Mesothelial cell of epicardium (in vitro differentiated cells): ENCODE measurements around the gene WFDC9. TPM values are rescaled to one million over a fixed set of nuclear protein-coding genes. Genes with fewer than 3 reads are reported as not detected.
"Not testable (repeated sequence)": the region's sequence is repeated elsewhere in the genome, so short reads cannot be mapped to it uniquely, and the experiment has no call there.

ENCODE experiments used
- DNase-seq, 2 experiments: peaks; one replicate each; pipeline ENCODE4 v3.0.0; 2021; ENCODE audit warnings: low spot score in 2 of 2; ENCODE audit not compliant: unreplicated experiment in 2 of 2
- H3K27ac Mint-ChIP-seq: 2 replicates; pipeline ENCODE4 v1.8.0; 2021; ENCODE audit warnings: mixed read lengths
- H3K27me3 Mint-ChIP-seq: 2 replicates; pipeline ENCODE4 v1.8.0; 2021; ENCODE audit warnings: low read depth, mixed read lengths
- H3K36me3 Mint-ChIP-seq: 2 replicates; pipeline ENCODE4 v1.8.0; 2021; ENCODE audit warnings: mixed read lengths
- H3K4me1 Mint-ChIP-seq: 2 replicates; pipeline ENCODE4 v1.8.0; 2021; ENCODE audit warnings: mixed read lengths
- H3K4me3 Mint-ChIP-seq: 2 replicates; pipeline ENCODE4 v1.8.0; 2021; ENCODE audit warnings: mild to moderate bottlenecking, moderate library complexity, mixed read lengths
- H3K9me3 Mint-ChIP-seq: 2 replicates; pipeline ENCODE4 v1.8.0; 2021; ENCODE audit warnings: mixed read lengths
- CTCF ChIP-seq: fragments of 200-600 bp; sonication (generic); IDR thresholded peaks from one replicate; pipeline ENCODE4 v1.5.0; 2021; ENCODE audit warnings: antibody characterized with exemption; ENCODE audit not compliant: unreplicated experiment
- total RNA-seq: library from RNA; stranded (reverse); gene quantifications from 3 replicates; pipeline ENCODE4 v1.2.1, GENCODE V29; 2021

The WFDC9 gene
- total RNA-seq, 1 donor from 2014 or later: not detected

- no peak for DNase-seq
- no peak overlapping the region for H3K4me3 Mint-ChIP-seq
Observed at GRCh38 chr20:45583502-45583901, 47.6 kb downstream of the WFDC9 start.

GRCh38 chr20:45581702-45582101 lies 49.4 kb downstream of the WFDC9 start:
- no peaks in the 10 kb centered on the region for H3K9me3 Mint-ChIP-seq
- TF ChIP-seq CTCF: no peak
- no peak overlapping the region for H3K4me3 Mint-ChIP-seq
- peaks cover 4% of the 10 kb centered on the region for H3K4me1 Mint-ChIP-seq
- H3K27me3 Mint-ChIP-seq: peaks cover 20% of the 10 kb centered on the region
- H3K36me3 Mint-ChIP-seq: no peaks in the 10 kb centered on the region
- no peak for DNase-seq
- H3K27ac Mint-ChIP-seq: no peak overlapping the region

More at GRCh38 chr20:45583502-45583901, 47.6 kb downstream of the WFDC9 start:
- Mint-ChIP-seq H3K9me3 (peaks cover 3% of the 10 kb centered on the region), H3K4me1 (no peaks in the 10 kb centered on the region), H3K27me3 (peaks cover 20% of the 10 kb centered on the region), H3K27ac (no peak overlapping the region), H3K36me3 (no peaks in the 10 kb centered on the region)
- TF ChIP-seq CTCF: no peak

- H3K27me3 Mint-ChIP-seq: peaks cover 20% of the 10 kb centered on the region
- no peak for DNase-seq
- H3K4me3 Mint-ChIP-seq: no peak within 1 kb of the TSS
- H3K9me3 Mint-ChIP-seq: no peaks in the 10 kb centered on the region
- peaks cover 6% of the 10 kb centered on the region for H3K4me1 Mint-ChIP-seq
- TF ChIP-seq CTCF: no peak
- no peaks in the 10 kb centered on the region for H3K36me3 Mint-ChIP-seq
- no peak within 1 kb of the TSS for H3K27ac Mint-ChIP-seq
Observed at GRCh38 chr20:45579184-45579583, 51.9 kb downstream of the WFDC9 start, which contains the start of gene WFDC8. WFDC8 (minus strand) TSS chr20:45579284; CDS start chr20:45579247, 37 bp downstream.

- Mint-ChIP-seq H3K9me3 (peaks cover 3% of the 10 kb centered on the region), H3K27me3 (peaks cover 17% of the 10 kb centered on the region), H3K36me3 (no peaks in the 10 kb centered on the region), H3K4me3 (no peak overlapping the region), H3K4me1 (peaks cover 6% of the 10 kb centered on the region), H3K27ac (no peak overlapping the region)
- DNase-seq: no peak
- no peak for TF ChIP-seq CTCF
Observed at GRCh38 chr20:45578231-45578630, 52.9 kb downstream of the WFDC9 start.

- Mint-ChIP-seq H3K27me3 (peaks cover 14% of the 10 kb centered on the region), H3K4me3 (no peak overlapping the region), H3K4me1 (peaks cover 6% of the 10 kb centered on the region), H3K9me3 (peaks cover 8% of the 10 kb centered on the region), H3K36me3 (no peaks in the 10 kb centered on the region), H3K27ac (peak overlapping the region; percentile 68)
- TF ChIP-seq CTCF: no peak
- no peak for DNase-seq
Observed at GRCh38 chr20:45576995-45577394, 54.1 kb downstream of the WFDC9 start.

- H3K4me3 Mint-ChIP-seq: no peak overlapping the region
- no peak for DNase-seq
- H3K4me1 Mint-ChIP-seq: peaks cover 6% of the 10 kb centered on the region
- H3K36me3 Mint-ChIP-seq: no peaks in the 10 kb centered on the region
- H3K9me3 Mint-ChIP-seq: peaks cover 12% of the 10 kb centered on the region
- no peak for TF ChIP-seq CTCF
- peaks cover 11% of the 10 kb centered on the region for H3K27me3 Mint-ChIP-seq
- no peak overlapping the region for H3K27ac Mint-ChIP-seq
Observed at GRCh38 chr20:45575931-45576330, 55.2 kb downstream of the WFDC9 start.

- not testable (repeated sequence) for H3K27ac Mint-ChIP-seq, H3K27me3 Mint-ChIP-seq, H3K4me1 Mint-ChIP-seq, H3K36me3 Mint-ChIP-seq, DNase-seq, H3K4me3 Mint-ChIP-seq
- peaks cover 16% of the 10 kb centered on the region for H3K9me3 Mint-ChIP-seq
Observed at GRCh38 chr20:45569650-45570049, 61.4 kb downstream of the WFDC9 start.
